Rectal smooth muscle tissue (tissue), 1 donor: ENCODE data around the gene AKAP6.
"Not testable (repeated sequence)": the region's sequence is repeated elsewhere in the genome, so short reads cannot be mapped to it uniquely, and the experiment has no call there.

ENCODE experiments used
- H3K27ac ChIP-seq: one replicate; pipeline ENCODE4 v1.7.0; 2013; ENCODE audit warnings: low read depth, low read length, inconsistent platforms
- H3K27me3 ChIP-seq: one replicate; pipeline ENCODE4 v1.7.0; 2013; ENCODE audit warnings: low read length; ENCODE audit not compliant: control insufficient read depth, insufficient read depth
- H3K36me3 ChIP-seq: one replicate; pipeline ENCODE4 v1.7.0; 2013; ENCODE audit warnings: low read length; ENCODE audit not compliant: control insufficient read depth, insufficient read depth
- H3K4me1 ChIP-seq: one replicate; pipeline ENCODE4 v1.7.0; 2013; ENCODE audit warnings: low read length; ENCODE audit not compliant: control insufficient read depth, insufficient read depth
- H3K4me3 ChIP-seq: one replicate; pipeline ENCODE4 v1.7.0; 2013; ENCODE audit warnings: low read length
- H3K9ac ChIP-seq: one replicate; pipeline ENCODE4 v1.7.0; 2013; ENCODE audit warnings: low read length

Gene AKAP6

DNA sequence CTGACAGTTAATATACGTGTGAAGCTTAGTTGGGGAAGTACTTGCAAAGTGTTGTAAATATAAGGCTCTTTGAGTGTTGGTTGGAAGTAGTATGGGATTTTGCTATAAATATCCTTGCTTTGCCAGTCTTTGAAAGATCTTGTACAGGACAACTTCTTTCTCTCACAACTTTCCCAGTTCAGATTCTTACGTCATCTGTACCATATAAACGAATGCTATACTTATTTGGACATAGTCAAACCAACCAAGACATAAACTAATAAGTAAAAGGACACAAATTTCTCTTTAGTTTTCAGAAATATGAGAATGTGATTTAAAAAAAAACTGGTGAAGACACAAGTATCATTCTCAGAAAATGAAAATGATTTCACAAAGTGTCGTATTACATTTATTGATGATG, 456.5 kb downstream of the AKAP6 start:
- no peak overlapping the region for H3K27ac ChIP-seq
- no peaks in the 10 kb centered on the region for H3K36me3 ChIP-seq
- H3K4me3 ChIP-seq, result no peak overlapping the region
- no peak overlapping the region for H3K9ac ChIP-seq
- H3K27me3 ChIP-seq, result no peaks in the 10 kb centered on the region
- peaks cover 9% of the 10 kb centered on the region for H3K4me1 ChIP-seq

GRCh38 chr14:32786886-32787285, 457.8 kb downstream of the AKAP6 start:
- Histone ChIP-seq H3K4me3 (no peak overlapping the region), H3K27ac (no peak overlapping the region), H3K9ac (no peak overlapping the region), H3K4me1 (peaks cover 9% of the 10 kb centered on the region), H3K27me3 (no peaks in the 10 kb centered on the region), H3K36me3 (no peaks in the 10 kb centered on the region)

DNA sequence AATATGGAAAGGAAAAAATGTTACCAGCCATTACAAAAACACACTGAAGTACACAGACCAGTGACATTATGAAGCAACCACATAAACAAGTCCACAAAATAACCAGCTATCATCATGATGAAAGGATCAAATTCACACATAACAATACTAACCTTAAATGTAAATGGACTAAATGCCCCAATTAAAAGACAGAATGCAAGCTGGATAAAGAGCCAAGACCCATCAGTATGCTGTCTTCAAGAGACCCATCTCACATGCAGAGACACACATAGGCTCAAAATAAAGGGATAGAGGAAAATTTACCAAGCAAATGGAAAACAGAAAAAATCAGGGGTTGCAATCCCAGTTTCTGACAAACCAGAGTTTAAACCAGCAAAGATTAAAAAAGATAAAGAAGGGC, 463.9 kb downstream of the AKAP6 start:
- not testable (repeated sequence) for H3K4me3 ChIP-seq, H3K4me1 ChIP-seq, H3K36me3 ChIP-seq

DNA sequence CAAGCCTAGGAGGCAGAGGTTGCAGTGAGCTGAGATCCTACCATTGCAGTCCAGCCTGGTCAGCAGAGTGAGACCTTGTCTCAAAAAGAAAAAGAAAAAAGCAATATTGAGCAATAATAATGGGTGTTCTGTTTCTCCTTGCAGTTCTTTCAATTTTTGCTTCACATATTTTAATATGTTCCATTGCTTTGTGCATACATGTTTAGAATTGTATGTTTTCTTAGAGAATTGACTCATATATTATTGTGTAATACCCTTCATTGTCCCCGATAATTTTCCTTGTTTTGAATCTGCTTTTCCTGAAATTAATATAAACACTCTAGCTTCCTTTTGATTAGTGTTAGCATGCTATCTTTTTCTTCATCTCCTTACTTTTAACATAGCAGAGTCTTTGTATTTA, 471.2 kb downstream of the AKAP6 start:
- H3K4me3 ChIP-seq, result no peak overlapping the region
- H3K36me3 ChIP-seq, result no peaks in the 10 kb centered on the region
- no peaks in the 10 kb centered on the region for H3K4me1 ChIP-seq
- no peaks in the 10 kb centered on the region for H3K27me3 ChIP-seq
- H3K9ac ChIP-seq, result no peak overlapping the region
- H3K27ac ChIP-seq, result no peak overlapping the region

More for the DNA sequence above, 463.9 kb downstream of the AKAP6 start:
- not testable (repeated sequence) for H3K27me3 ChIP-seq, H3K9ac ChIP-seq, H3K27ac ChIP-seq

GRCh38 chr14:32802295-32802694, 473.2 kb downstream of the AKAP6 start:
- no peak overlapping the region for H3K27ac ChIP-seq
- no peak overlapping the region for H3K9ac ChIP-seq
- no peaks in the 10 kb centered on the region for H3K4me1 ChIP-seq
- H3K27me3 ChIP-seq, result no peaks in the 10 kb centered on the region
- no peak overlapping the region for H3K4me3 ChIP-seq
- no peaks in the 10 kb centered on the region for H3K36me3 ChIP-seq

DNA sequence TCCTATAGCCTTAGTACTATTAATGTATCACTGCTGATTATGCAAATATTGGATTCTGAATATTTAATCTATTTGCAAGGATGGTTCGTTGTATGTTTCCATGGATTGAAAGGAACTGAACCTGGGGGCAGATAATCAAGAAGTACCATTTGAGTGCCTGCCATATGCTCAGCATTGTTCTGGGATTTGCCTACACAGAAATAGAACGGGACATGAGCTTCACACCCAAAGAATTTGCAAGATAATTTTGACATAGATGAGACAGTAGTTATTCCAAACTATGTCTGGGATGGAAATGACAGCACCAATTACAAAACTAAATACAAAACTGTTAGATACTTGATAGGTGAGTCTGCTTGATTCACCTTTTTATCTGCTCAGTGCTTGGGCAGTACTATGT, 476.9 kb downstream of the AKAP6 start:
- Histone ChIP-seq H3K4me3 (no peak overlapping the region), H3K4me1 (peaks cover 11% of the 10 kb centered on the region), H3K9ac (no peak overlapping the region), H3K27me3 (no peaks in the 10 kb centered on the region), H3K36me3 (no peaks in the 10 kb centered on the region), H3K27ac (no peak overlapping the region)

- no peaks in the 10 kb centered on the region for H3K27me3 ChIP-seq
- H3K4me1 ChIP-seq, result peaks cover 11% of the 10 kb centered on the region
- H3K27ac ChIP-seq, result no peak overlapping the region
- no peak overlapping the region for H3K4me3 ChIP-seq
- H3K9ac ChIP-seq, result no peak overlapping the region
- no peaks in the 10 kb centered on the region for H3K36me3 ChIP-seq
These were observed 479.5 kb downstream of the AKAP6 start for GRCh38 chr14:32808644-32809043.

- Histone ChIP-seq H3K4me3 (no peak overlapping the region), H3K27me3 (no peaks in the 10 kb centered on the region), H3K9ac (no peak overlapping the region), H3K36me3 (no peaks in the 10 kb centered on the region), H3K27ac (no peak overlapping the region), H3K4me1 (peaks cover 11% of the 10 kb centered on the region)
These were observed 480.2 kb downstream of the AKAP6 start for GRCh38 chr14:32809255-32809654.

- Histone ChIP-seq H3K9ac (no peak overlapping the region), H3K27me3 (no peaks in the 10 kb centered on the region), H3K4me3 (no peak overlapping the region), H3K27ac (no peak overlapping the region), H3K36me3 (no peaks in the 10 kb centered on the region), H3K4me1 (peaks cover 7% of the 10 kb centered on the region)
These were observed 484.3 kb downstream of the AKAP6 start for GRCh38 chr14:32813401-32813800.

GRCh38 chr14:32814721-32815120, 485.6 kb downstream of the AKAP6 start:
- Histone ChIP-seq H3K9ac (no peak overlapping the region), H3K27me3 (no peaks in the 10 kb centered on the region), H3K27ac (no peak overlapping the region), H3K4me3 (no peak overlapping the region), H3K4me1 (no peaks in the 10 kb centered on the region), H3K36me3 (no peaks in the 10 kb centered on the region)

DNA sequence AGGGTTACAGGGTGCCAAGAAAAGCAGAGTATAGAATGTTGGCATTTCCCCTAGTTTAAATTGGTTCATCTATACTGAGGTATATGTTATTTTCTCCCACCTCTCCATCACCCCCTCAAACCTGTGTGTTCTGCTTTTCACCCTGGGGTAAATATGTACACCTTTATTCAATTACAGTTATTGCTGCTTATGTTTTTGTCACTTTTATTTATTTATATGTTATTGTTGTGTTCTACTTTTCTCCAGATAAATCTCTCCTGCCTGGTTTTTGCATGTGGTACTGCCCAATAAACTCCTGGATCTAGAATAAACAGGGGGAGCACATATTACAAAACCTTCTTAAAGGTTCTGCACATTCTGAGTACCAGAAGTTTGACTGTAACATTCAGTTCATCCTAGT, 487.5 kb downstream of the AKAP6 start:
- no peak overlapping the region for H3K4me3 ChIP-seq
- no peaks in the 10 kb centered on the region for H3K27me3 ChIP-seq
- no peaks in the 10 kb centered on the region for H3K36me3 ChIP-seq
- H3K27ac ChIP-seq, result no peak overlapping the region
- H3K4me1 ChIP-seq, result no peaks in the 10 kb centered on the region
- no peak overlapping the region for H3K9ac ChIP-seq

- no peaks in the 10 kb centered on the region for H3K4me1 ChIP-seq
- H3K4me3 ChIP-seq, result no peak overlapping the region
- no peak overlapping the region for H3K9ac ChIP-seq
- H3K36me3 ChIP-seq, result no peaks in the 10 kb centered on the region
- no peaks in the 10 kb centered on the region for H3K27me3 ChIP-seq
- H3K27ac ChIP-seq, result no peak overlapping the region
These were observed 488.7 kb downstream of the AKAP6 start for GRCh38 chr14:32817780-32818179.

GRCh38 chr14:32818581-32818980, 489.5 kb downstream of the AKAP6 start:
- H3K36me3 ChIP-seq, result no peaks in the 10 kb centered on the region

More at GRCh38 chr14:32818581-32818980, 489.5 kb downstream of the AKAP6 start:
- Histone ChIP-seq H3K9ac (no peak overlapping the region), H3K27me3 (no peaks in the 10 kb centered on the region), H3K27ac (no peak overlapping the region), H3K4me3 (no peak overlapping the region), H3K4me1 (no peaks in the 10 kb centered on the region)
